Measurements from ENCODE around the gene CLASP2. TPM values are rescaled to one million over a fixed set of nuclear protein-coding genes. Genes with fewer than 3 reads are reported as not detected.
"Not testable (repeated sequence)": the region's sequence is repeated elsewhere in the genome, so short reads cannot be mapped to it uniquely, and the experiment has no call there.

Gene CLASP2
- polyA plus RNA-seq, 12 donors: 19.3 to 70.3 (median 46.9) TPM; not detected in 1

DNA sequence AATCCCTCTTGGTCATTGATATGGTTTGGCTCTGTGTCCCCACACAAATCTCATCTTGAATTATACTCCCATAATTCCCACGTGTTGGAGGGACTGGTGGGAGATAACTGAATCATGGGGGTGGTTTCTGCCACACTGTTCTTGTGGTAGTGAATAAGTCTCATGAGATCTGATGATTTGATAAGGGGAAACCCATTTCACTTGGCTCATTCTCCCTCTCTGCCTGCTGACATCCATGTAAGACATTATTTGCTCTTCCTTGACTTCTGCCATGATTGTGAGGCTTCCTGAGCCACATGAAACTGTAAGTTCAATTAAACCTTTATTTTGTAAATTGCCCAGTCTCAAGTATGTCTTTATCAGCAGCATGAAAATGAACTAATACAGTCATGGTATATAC, 171.0 kb downstream of the CLASP2 start:
- no peak for DNase-seq

- DNase-seq: no peak
Observed at GRCh38 chr3:33544126-33544525, 173.9 kb downstream of the CLASP2 start.

DNA sequence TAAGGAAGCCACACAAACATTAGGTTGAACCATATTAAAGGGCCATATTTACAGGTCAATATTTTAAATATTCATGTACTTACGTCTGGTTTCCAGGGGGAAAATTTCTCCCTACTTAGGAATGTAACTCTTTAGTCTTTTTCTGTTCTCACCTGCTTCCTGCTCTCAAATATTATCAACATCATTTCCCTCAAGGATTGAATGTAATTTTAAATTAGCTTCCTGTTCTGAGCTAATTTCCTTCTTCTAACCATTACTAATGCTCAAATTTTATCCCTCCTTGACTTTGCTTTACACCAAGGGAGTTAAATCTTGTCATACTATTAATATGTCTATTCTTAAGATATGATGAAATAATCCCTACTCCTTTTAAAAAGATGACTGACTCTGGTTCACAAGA, 174.5 kb downstream of the CLASP2 start:
- no peak for DNase-seq

- DNase-seq: no peak
Observed at GRCh38 chr3:33541918-33542317, 176.1 kb downstream of the CLASP2 start.

DNA sequence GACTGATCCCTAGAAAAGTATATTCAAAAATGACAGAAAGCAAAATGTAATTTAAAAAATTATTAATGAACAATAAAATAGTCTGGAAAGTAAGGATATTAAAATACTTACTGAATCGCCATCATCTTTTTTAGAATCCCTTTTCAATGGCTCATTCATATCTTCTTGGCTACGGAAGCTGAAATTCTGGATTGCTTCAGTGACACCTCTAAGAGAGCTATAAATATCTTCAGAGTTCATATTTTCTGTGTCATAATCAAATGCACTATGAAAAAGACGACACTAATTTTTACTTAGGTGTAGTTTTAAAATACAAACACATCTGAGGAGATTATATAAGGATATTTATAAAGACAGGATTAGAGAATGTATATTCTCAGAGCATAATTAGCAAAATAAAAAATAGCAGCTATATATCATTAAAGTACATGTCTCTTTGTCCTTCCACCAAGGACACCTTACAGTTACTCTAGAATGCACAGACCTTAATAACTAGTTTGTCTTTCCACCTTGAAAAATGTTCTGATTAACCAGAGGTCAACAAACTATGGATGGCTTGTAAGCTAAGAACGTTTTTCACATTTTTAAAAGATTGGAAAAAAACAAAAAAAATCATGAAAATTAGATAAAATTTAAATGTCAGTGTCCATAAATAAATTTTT, 179.2 kb downstream of the CLASP2 start:
- no peak for DNase-seq

- DNase-seq: no peak
Observed at GRCh38 chr3:33537133-33537532, 180.9 kb downstream of the CLASP2 start.

DNA sequence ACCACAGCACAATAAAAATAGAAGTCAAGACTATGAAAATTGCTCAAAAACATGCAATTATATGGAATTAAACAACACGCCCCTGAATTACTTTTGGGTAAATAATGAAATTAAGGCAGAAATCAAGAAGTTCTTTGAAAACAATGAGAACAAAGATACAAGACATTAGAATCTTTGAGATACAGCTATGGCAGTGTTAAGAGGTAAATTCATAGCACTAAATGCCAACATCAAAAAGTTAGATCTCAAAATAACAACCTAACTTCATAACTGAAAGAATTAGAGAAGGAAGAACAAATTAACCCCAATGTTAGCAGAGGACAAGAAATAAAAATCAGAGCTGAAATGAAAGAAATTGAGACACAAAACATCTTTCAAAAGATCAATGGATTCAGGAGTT, 191.3 kb downstream of the CLASP2 start:
- DNase-seq: no peak

GRCh38 chr3:33525232-33525631, 192.8 kb downstream of the CLASP2 start:
- DNase-seq: no peak

DNA sequence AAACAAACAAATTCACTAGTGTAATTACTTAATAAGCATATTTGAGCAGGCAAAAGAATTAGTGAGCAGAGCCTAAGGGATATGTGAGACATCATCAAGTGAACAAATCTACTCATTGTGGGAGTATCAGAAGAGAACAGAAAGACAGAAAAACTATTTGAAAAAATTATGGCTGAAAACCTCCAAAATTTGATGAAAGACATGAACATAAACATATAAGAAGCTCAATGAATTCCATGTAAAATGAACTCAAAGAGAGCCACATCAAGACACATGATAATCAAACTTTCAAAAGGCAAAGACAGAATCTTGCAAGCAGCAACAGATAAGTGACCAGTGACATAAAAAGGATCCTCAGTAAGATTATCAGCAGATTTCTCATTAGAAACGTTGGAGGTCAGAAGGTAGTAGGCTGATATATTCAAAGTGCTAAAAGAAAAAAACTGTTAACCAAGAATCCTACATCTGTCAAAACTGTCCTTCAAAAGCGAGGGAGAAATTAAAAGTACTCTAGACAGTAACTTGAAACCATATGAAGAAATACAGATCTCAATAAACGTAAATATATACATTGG, 194.9 kb downstream of the CLASP2 start:
- DNase-seq: no peak

GRCh38 chr3:33521736-33522135, 196.3 kb downstream of the CLASP2 start:
- no peak for DNase-seq

GRCh38 chr3:33513262-33513863, 204.7 kb downstream of the CLASP2 start:
- DNase-seq: no peak

- DNase-seq: no peak
Observed at GRCh38 chr3:33505027-33505426, 213.0 kb downstream of the CLASP2 start.

DNA sequence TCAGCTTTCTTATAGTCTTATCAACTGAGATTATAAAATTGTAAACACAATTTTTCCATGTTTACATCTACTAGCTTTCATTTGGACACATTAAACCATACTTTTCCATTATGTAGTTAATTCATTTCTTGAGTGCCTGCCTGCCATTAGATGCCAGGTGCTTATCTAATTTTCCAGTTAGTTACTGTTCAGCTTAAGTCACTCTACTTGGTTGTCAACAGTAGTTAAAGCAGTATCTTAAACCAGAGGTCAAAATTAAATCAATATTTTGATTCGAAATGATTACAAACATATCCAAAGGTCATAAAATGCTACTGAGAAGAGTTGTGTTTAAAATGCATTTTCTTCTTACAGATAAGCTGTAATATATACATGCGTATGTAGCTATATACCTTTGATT, 221.6 kb downstream of the CLASP2 start:
- DNase-seq: no peak

- DNase-seq: no peak
Observed at GRCh38 chr3:33491721-33492120, 226.3 kb downstream of the CLASP2 start.

- DNase-seq: no peak
Observed at GRCh38 chr3:33490641-33491241, 227.3 kb downstream of the CLASP2 start.

DNA sequence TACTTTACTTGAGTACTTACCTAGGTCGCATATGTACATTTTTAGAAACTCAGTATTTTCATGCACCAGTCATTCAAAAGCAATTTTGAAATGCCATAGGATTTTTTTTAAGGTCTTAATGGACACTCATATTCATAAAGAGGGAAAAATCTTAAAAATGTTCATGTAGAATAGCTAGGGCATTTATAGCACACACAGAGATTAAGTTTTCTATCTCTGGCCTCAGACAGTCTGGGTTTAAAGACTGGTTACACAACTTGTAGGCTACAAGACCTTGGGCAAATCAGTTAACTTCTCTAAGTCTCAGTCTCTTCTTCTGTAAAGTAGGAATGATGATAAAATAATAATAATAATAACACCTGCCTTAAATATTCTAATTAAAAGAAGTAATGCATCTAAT, 229.4 kb downstream of the CLASP2 start:
- no peak for DNase-seq

- no peak for DNase-seq
Observed at GRCh38 chr3:33488246-33488645, 229.8 kb downstream of the CLASP2 start.

DNA sequence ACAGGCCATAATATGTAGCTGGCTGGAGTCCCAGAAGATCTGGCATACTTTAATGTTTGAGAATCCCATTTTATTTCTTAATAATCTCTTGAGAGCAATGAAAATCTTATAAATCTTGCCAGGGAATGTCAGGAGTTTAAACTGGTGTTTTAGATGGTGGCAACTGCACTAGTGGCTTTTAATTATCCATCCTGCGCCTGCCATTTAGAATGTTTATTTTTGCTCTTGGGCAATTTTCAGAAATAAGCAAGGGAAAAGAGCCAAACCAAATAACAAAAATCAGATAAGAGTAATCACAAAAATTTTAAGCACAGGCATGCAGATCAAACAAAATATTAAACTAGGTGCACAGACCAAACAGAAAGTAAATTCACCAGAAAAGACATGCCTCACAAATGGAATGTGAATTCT, 235.9 kb downstream of the CLASP2 start:
- DNase-seq: peak; percentile 15

- DNase-seq: no peak
Observed at GRCh38 chr3:33474896-33475295, 243.2 kb downstream of the CLASP2 start.

DNA sequence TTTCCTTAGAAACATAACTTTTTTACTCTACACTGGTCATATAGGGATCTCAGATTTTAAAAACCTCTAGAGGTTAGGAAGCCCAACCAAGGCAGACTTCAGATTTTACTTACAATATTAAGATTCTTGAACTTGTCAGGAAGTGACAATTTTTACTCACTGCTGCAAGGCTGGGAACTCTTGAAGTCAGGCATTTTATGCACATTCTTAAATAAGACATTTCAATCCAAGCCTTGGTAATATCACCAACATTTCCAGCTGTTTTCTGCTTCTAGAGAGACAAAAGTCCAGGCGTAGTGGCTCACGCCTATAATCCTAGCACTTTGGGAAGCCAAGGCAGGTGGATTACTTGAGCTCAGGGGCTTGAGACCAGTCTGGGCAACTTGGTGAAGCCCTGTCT, 244.2 kb downstream of the CLASP2 start:
- no peak for DNase-seq

DNA sequence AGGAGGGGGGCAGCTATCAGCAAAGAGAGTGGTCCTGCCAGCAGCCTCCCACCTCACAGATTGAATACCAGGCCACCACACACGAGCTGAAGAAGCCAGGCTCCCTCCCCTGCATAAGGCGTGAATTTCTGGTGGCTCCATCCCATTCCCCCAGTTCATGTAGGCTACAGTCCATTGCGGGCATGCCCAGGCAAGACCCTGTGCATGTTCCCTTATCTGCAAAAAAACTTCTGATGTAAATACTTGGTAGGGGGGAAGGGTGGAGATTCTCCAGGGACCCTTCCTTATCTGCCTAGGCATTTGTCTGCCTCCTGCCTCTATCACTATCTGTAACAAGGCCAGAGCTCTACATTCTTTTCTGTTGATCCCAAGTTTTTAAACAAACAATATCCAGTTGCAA, 250.3 kb downstream of the CLASP2 start:
- DNase-seq: no peak

DNA sequence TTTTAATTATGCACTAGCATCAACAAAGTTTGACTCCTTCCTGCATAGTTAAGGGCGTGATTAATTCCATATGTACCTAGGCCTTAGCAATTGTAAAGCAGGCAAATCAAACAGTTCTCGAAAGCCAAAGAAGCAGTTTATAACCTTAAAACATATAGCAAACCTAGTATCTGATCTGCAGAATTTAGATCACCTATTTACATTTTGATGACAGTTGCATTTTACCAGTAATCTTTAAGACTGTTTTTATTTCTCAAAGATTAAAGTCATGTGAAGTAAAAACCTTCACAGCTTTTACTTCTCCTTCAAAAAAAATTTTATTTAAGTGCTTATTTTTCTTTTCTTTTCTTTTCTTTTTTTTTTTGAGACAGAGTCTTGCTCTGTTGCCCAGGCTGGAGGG, 257.0 kb downstream of the CLASP2 start:
- DNase-seq: no peak

DNA sequence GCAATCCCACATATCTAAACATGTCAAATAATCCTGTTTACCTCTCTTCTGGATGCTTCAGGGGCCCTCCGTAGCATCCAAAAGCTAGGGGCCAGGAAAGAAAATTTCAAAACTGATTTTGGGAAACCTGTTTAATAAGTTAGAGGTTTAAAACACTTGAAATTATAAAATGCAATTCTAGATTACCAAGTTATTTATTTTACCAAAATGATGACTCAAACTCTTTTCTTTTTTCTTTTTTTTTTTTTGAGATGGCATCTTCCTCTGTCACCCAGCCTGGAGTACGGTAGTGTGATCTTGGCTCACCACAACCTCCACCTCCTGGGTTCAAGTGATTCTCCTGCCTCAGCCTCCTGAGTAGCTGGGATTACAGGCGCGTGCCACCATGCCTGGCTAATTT, 258.5 kb downstream of the CLASP2 start:
- not testable (repeated sequence) for DNase-seq
